ENCODE results near the gene IRF2BP1.
"Not testable (repeated sequence)": the region's sequence is repeated elsewhere in the genome, so short reads cannot be mapped to it uniquely, and the experiment has no call there.

IRF2BP1 gene

GRCh38 chr19:45876161-45876410, 9.9 kb downstream of the IRF2BP1 start:
- no peak overlapping the region for H3K4me3 ChIP-seq (ENCODE audit: control insufficient read depth, low read depth, low read length)
- TF ChIP-seq, protein P1, sequence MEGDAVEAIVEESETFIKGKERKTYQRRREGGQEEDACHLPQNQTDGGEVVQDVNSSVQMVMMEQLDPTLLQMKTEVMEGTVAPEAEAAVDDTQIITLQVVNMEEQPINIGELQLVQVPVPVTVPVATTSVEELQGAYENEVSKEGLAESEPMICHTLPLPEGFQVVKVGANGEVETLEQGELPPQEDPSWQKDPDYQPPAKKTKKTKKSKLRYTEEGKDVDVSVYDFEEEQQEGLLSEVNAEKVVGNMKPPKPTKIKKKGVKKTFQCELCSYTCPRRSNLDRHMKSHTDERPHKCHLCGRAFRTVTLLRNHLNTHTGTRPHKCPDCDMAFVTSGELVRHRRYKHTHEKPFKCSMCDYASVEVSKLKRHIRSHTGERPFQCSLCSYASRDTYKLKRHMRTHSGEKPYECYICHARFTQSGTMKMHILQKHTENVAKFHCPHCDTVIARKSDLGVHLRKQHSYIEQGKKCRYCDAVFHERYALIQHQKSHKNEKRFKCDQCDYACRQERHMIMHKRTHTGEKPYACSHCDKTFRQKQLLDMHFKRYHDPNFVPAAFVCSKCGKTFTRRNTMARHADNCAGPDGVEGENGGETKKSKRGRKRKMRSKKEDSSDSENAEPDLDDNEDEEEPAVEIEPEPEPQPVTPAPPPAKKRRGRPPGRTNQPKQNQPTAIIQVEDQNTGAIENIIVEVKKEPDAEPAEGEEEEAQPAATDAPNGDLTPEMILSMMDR (IDR thresholded peaks at IDR 0.05; ENCODE audit: control insufficient read depth, insufficient read depth, low read depth, low read length, missing control alignments), result no peak
- DNase-seq (ENCODE audit: low read depth), result no peak

GRCh38 chr19:45874620-45874966, 11.3 kb downstream of the IRF2BP1 start:
- no peak overlapping the region for H3K4me3 ChIP-seq (ENCODE audit: control insufficient read depth, low read depth, low read length)
- no peak for DNase-seq (ENCODE audit: low read depth)
- TF ChIP-seq, protein P1 (IDR thresholded peaks at IDR 0.05; ENCODE audit: control insufficient read depth, insufficient read depth, low read depth, low read length, missing control alignments), result no peak

DNA sequence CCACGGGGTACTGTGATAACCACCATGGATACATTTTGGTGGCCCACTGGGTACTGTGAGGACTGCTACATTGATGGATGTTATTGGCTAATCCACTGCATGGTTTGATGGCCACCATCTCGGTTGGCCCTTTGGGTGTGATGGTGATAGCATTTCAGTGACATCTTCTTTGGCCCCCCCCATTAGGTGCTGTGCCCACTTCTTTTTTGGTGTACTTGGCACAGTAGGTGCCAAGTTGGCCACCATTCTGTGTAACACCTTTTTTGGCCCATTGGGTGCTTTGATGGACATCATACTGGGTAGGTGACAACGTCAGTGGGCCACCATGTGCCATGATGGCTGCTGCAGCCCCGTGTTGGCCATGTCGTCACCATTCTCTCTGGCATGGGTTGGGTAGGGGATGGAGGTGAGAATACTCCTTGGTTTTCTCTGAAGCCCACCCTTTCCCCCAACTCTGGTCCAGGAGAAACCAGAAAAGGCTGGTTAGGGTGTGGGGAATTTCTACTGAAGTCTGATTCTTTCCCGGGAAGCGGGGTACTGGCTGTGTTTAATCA, 12.6 kb downstream of the IRF2BP1 start:
- TF ChIP-seq, protein P1 (IDR thresholded peaks at IDR 0.05; ENCODE audit: control insufficient read depth, insufficient read depth, low read depth, low read length, missing control alignments), result no peak
- no peak for DNase-seq (ENCODE audit: low read depth)
- H3K4me3 ChIP-seq (ENCODE audit: control insufficient read depth, low read depth, low read length), result no peak overlapping the region

- no peak for DNase-seq (ENCODE audit: low read depth)
- TF ChIP-seq, protein P1 (IDR thresholded peaks at IDR 0.05; ENCODE audit: control insufficient read depth, insufficient read depth, low read depth, low read length, missing control alignments), result no peak
- no peak overlapping the region for H3K4me3 ChIP-seq (ENCODE audit: control insufficient read depth, low read depth, low read length)
Measured at GRCh38 chr19:45872095-45872919, 13.6 kb downstream of the IRF2BP1 start.

DNA sequence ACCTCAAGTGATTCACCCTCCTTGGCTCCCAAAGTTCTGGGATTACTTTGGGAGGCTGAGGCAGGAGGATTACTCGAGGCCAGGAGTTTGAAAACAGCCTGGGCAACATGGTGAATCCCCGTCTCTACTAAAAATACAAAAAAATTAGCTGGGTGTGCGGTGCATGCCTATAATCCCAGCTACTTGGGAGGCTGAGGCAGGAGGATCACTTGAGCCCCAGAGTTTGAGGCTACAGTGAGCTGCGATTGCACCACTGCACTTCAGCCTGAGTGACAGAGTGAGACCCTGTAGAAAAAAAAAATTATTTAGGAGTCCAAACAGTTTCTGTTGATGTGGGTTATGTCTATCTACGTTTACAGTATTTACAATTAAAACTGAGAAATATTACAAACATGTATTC, 15.1 kb downstream of the IRF2BP1 start:
- no peak for DNase-seq (ENCODE audit: low read depth)
- TF ChIP-seq, protein P1 (IDR thresholded peaks at IDR 0.05; ENCODE audit: control insufficient read depth, insufficient read depth, low read depth, low read length, missing control alignments), result no peak
- H3K4me3 ChIP-seq (ENCODE audit: control insufficient read depth, low read depth, low read length), result no peak overlapping the region

GRCh38 chr19:45867241-45867640, 18.7 kb downstream of the IRF2BP1 start:
- H3K4me3 ChIP-seq (ENCODE audit: control insufficient read depth, low read depth, low read length); DNase-seq (ENCODE audit: low read depth): not testable (repeated sequence)

DNA sequence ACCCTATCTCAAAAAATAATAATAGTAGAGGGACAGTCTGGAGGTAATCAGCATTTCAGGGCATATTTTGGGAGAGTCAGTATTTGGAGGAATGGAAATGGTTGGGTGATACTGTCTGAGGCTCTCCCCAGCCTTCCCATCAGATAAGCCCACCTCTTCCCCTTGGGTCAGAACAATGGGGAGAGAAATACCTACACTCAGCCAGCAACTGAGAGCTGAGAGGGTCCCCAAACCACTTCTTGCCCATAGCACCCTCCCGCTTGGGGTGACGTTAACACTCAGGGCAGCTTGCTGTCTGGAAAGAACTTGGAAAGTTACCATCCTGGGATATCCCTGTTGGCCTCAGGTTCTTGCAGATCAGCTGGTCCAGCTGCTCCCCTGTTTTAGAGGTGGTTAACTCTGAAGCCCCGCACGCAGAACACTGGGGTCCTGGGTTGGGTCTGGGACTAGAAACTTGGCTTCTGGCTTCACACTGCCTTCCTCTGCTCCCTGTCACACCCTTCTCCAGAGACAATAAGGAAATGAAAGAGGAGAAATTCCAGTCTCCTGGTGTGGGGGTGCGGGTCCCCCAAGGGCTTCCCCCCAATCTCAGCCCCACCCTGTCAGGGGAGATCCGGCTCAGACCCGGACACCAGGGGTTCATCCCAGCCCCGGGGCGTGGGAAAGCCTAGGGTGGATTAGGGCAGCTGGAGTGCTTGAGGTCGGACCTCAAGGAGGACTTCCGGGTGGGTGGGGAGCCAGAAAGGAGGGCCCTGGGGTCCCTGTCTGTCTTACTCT, 19.4 kb downstream of the IRF2BP1 start:
- TF ChIP-seq, protein P1 (IDR thresholded peaks at IDR 0.05; ENCODE audit: control insufficient read depth, insufficient read depth, low read depth, low read length, missing control alignments), result no peak
- H3K4me3 ChIP-seq (ENCODE audit: control insufficient read depth, low read depth, low read length), result no peak overlapping the region
- DNase-seq (ENCODE audit: low read depth), result no peak

All from AG09309 (cell line).